ENCODE data around the gene ABCD1.
"Not testable (repeated sequence)": the region's sequence is repeated elsewhere in the genome, so short reads cannot be mapped to it uniquely, and the experiment has no call there.

The ABCD1 gene

GRCh38 chrX:153694687-153695270 lies 29.9 kb upstream of the ABCD1 start:
- DNase-seq, result no peak

- no peak for DNase-seq
These were observed 28.6 kb upstream of the ABCD1 start for GRCh38 chrX:153696100-153696499.

- not testable (repeated sequence) for DNase-seq
These were observed 28.1 kb upstream of the ABCD1 start for GRCh38 chrX:153696538-153696937.

- not testable (repeated sequence) for DNase-seq
These were observed 27.5 kb upstream of the ABCD1 start for GRCh38 chrX:153696986-153697722.

- no peak for DNase-seq
These were observed 26.5 kb upstream of the ABCD1 start for GRCh38 chrX:153697924-153698865.

- not testable (repeated sequence) for DNase-seq
These were observed 25.4 kb upstream of the ABCD1 start for GRCh38 chrX:153699210-153699783.

GRCh38 chrX:153699784-153700371 lies 24.8 kb upstream of the ABCD1 start:
- not testable (repeated sequence) for DNase-seq

GRCh38 chrX:153700376-153700945 lies 24.2 kb upstream of the ABCD1 start:
- DNase-seq, result no peak

GRCh38 chrX:153700967-153701366 lies 23.7 kb upstream of the ABCD1 start:
- no peak for DNase-seq

- DNase-seq, result no peak
These were observed 22.9 kb upstream of the ABCD1 start for GRCh38 chrX:153701706-153702105.

- no peak for DNase-seq
These were observed 22.2 kb upstream of the ABCD1 start for GRCh38 chrX:153702336-153703035.

GRCh38 chrX:153703036-153703370 lies 21.7 kb upstream of the ABCD1 start:
- DNase-seq, result no peak

- DNase-seq, result no peak
These were observed 20.6 kb upstream of the ABCD1 start for GRCh38 chrX:153704021-153704526.

GRCh38 chrX:153704631-153705402 lies 19.8 kb upstream of the ABCD1 start:
- DNase-seq, result not testable (repeated sequence)

- not testable (repeated sequence) for DNase-seq
These were observed 19.1 kb upstream of the ABCD1 start for GRCh38 chrX:153705403-153706060.

- DNase-seq, result no peak
These were observed 17.9 kb upstream of the ABCD1 start for GRCh38 chrX:153706799-153707198.

- no peak for DNase-seq
These were observed 17.2 kb upstream of the ABCD1 start for GRCh38 chrX:153707406-153707805.

- peak in 1 of 2 experiments; percentile 5 for DNase-seq
These were observed 16.2 kb upstream of the ABCD1 start for GRCh38 chrX:153708415-153708814.

GRCh38 chrX:153709726-153710674 lies 14.7 kb upstream of the ABCD1 start:
- no peak for DNase-seq

Measured in cerebellar nuclear complex (tissue), 1 donor.